HG03159 (cell line): ENCODE results near the gene BSX.

Source experiments
- ATAC-seq: cut with Tn5 transposase; IDR thresholded peaks from one replicate; pipeline ENCODE4 v1.9.1; 2021; ENCODE audit warnings: mild to moderate bottlenecking, moderate library complexity; ENCODE audit not compliant: unreplicated experiment

Gene BSX

DNA sequence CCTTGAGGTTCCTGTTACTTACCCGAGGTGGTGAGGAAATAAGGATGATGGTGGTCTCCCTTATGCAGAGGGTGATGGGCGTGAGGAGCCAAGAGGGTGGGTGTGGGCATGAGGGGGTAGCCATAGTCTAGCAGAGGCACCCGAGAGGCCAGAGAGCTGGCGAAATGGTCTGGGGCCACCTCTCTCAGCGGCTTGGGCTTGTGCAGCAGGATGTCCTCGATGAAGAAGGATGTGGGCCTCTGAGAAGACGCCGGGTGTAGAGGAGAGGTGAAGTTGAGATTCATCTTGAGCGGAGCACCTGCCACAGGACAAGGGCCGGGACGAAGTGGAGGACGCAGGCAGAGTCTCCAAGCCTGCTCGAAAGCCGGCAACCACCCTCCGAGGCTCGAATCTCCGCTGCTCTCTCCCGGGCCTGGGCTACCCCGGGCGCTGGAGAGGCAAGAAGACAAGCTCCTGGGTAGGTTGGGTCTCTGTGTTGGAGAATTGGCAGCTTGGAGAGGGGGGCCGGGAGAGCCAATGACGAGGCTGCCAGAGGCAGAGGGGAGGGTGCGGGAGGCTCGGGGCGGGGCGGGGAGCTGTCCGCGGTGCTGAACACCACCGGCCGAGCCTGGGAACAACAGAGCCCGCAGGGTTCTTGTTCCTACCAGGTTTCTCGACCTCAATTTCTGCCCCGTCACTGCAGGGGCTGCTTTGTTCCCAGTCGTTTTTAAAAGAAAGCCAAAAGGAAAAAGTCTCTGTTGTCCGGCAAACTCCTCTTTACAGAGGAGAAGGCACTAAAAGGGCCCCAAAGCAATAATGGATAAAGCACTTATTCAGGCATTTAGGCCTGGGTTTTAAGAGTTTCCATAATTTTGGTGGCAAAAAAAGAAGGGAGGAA lies at the start of gene BSX:
TSS of gene BSX (minus strand) at position 447 of the 877 bp plus-strand sequence. CDS start at position 284, 163 bp downstream.
- peak; percentile 54 for ATAC-seq

- ATAC-seq, result no peak
Measured at GRCh38 chr11:123030517-123030916, 48.9 kb upstream of the BSX start.

- ATAC-seq, result peak; percentile 83
Measured at GRCh38 chr11:123020968-123021367, 39.3 kb upstream of the BSX start.

- no peak for ATAC-seq
Measured at GRCh38 chr11:123018702-123019101, 37.1 kb upstream of the BSX start.

DNA sequence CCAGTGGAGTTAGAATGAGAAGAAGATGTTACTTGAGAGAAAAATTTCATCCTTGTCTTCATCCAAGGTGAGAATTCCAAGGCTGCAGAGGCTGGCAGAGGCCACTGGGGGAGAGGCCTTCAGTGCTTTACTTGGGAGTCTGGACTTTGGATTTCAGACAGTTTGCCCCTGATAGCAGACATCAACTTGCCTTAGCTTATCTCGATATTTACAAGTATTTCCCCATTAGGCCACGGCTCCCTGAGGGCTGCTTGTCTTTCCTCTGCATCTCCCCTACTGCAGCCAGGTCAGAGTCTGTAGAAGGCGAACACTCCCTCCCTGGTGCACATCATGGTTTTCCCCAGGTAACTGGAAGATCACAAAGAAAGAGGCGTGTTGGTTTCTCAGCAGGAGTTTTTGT lies 29.9 kb upstream of the BSX start:
- no peak for ATAC-seq

- no peak for ATAC-seq
Measured at GRCh38 chr11:123006860-123007542, 25.4 kb upstream of the BSX start.

GRCh38 chr11:123000721-123001120 lies 19.1 kb upstream of the BSX start:
- no peak for ATAC-seq

- no peak for ATAC-seq
Measured at GRCh38 chr11:122998727-122999366, 17.2 kb upstream of the BSX start.

- no peak for ATAC-seq
Measured at GRCh38 chr11:122995526-122995925, 13.9 kb upstream of the BSX start.

DNA sequence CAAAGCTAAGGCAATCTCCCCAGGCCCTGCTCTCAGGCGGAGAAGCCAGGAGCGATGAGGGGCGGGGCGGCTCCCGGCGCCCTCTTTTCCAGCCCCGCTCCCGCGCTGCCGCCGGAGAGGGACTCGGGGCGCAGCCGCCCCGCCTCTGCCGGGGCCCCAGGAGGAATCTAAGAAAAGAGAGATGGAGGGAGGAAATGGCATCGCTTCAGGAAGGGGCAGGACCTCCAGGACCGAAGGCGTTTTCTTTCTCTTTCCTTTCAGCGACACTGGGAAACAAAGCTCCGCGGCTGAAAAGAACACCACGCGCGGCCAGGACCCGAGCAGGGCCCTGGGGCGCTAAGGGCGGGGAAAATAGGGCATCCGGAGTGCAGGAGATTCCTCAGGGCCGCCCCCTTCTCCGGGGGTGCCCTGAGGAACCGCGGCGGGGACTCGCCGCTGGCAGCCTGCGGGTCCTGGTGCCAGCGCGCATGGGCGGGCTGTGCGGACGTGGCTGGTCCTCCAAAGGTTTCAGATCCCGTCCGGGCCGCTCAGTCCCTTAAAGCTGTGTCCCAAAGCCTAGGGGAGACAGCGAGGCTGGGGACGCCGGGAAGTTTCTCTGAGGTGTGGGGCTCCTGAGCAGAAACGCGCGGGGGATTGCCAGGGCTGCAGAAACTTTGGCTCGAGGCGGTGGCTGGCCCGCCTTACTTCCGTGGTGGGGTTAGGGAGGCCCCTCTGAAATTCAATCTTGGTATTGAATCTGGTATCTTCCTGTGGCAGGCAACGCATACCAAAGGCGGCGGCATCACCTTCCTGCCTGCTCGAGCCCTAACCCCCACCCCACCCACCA lies 2.8 kb upstream of the BSX start:
- no peak for ATAC-seq

DNA sequence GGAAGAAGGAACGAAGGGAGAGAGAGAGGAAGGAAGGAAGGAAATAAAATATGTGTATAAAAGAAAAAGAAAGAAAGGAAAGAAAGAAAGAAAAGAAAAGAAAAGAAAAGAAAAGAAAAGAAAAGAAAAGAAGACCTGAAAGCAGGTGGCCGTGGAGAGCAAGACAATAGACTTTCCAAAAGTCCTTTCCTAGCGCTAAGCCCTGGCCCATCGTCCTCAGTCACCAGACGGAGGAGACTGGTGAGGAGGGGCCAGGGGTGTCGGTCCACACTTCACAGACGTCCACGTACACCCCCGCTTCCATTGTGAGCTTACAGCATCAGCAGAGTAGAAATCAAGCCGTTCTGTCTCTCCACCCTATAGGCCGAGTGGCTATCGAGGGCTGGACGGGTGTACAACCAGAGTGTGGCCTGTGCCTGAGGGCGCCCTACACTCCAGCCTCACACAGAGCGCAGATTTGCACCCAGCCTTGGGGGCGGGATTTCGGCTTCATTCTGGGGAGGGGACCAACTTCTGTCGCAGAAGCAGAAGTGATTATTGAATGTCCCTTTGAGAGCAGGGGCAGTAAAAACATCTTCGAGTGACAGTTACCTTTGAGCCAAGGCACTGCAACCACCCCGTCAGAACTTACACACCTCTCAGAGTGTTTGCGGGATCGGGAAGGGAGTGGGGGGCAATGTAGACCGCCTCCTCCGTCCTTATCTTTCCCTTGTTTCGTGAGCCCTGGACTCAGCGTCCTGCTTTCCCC lies 2.0 kb upstream of the BSX start:
- no peak for ATAC-seq

DNA sequence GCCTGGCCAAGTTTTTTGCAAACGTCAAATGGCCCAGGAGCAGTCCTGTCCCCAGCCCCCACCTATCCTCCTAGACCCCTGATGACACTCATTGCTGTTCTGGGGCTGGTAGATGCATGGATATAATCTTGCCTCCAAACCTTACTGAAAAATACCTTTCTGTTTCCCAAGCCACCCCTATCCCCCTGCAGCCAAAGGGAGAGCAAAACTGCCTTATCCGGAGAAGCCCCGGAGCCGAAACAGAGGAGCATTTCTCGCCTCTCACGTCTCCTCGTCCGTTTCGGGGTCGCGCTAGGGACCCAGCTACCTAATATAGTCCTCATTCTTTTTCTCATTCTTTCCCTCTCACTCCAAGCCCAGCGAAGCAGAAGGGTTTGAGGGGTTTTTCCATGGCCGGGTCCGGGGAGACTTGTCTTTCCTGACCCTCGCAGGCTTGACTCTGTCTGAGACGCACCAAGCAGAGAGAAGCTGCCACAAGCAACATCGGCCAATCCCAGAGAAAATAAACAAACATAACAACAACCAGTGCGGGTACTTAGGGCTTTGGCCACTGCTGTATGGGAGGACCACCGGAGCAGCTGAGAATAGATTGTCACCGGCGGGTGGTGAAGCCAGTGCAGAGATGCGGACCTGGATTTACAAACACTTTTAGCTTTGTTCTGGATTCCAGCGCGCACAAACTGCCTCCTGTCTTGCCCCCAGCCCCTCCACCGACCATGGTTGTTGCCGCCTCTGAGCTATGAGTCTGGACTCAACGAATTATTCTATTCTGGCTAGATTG lies 1.6 kb downstream of the BSX start:
- no peak for ATAC-seq

DNA sequence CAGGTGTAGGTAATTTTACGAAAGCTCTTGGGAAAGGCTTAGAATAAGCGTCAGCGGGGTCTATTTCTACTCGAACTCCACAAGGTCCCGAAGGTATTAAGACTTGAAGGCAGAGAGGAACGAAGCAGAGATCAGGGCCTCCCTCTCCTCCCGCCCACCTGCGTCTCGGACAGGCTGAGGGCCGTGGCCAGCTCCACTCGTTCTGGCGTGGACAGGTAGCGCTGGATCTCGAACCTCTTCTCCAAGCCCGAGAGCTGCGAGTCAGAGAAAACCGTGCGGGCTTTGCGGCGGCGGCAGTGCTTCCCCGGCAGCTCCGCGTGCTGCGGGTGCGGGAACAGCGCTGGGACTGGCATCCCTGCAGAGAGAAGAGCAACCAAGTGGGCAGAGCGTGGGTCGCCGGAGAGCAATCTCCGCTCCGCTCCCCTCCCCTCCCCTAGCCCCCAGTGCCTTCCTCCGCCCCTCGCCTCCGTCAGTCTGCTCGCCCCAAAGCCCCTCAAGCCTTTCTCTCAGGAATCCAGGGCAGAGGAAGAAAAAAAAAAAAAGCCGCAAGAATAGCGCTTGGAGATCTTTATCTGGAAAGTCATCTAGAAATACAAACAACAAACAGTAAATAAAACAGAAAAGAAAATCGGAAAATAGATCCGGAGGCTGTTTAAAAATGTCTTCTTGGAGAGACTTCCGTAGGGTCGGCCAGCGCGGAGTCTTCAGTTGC lies 2.4 kb downstream of the BSX start:
- no peak for ATAC-seq

- ATAC-seq, result no peak
Measured at GRCh38 chr11:122978299-122978620, 3.4 kb downstream of the BSX start.

DNA sequence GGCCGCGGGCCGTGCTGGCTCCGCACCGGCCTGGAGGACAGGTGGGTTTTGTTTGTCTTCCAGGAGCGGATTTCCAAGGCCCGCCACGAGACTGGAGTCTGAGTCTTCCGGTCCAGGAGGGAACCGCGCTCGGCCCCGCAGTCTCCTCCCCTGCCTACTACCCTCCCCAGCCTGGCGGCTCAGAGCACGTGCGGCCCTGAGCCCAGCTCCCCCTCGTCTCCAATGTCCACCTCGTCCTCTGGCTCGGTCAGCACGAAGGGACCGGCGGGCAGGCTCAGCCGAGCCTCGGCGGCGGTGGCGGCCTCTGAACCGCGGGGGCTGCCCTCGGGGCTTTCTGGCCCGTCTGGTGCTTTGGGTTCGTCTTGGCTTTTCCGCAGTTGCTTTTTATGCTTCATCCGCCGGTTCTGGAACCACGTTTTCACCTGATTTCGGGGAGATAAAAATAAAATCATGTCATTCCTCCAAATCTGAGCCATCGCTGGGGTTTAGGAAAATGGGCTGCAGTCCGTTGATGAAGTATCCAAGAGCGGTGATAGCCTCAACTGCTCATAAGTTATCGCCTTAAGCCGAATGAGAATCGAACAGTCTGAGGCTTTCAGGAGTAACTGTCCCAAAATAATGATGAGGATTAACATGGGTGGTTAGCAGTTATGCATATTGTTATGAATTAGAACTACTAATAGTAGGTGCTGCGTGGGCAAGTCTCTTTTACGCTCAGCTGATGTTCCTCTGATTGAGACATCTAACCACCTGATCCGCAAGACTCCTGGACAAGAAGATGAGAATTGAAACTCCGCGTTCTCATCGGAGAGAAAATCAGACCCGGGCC lies 4.0 kb downstream of the BSX start:
- ATAC-seq, result no peak

DNA sequence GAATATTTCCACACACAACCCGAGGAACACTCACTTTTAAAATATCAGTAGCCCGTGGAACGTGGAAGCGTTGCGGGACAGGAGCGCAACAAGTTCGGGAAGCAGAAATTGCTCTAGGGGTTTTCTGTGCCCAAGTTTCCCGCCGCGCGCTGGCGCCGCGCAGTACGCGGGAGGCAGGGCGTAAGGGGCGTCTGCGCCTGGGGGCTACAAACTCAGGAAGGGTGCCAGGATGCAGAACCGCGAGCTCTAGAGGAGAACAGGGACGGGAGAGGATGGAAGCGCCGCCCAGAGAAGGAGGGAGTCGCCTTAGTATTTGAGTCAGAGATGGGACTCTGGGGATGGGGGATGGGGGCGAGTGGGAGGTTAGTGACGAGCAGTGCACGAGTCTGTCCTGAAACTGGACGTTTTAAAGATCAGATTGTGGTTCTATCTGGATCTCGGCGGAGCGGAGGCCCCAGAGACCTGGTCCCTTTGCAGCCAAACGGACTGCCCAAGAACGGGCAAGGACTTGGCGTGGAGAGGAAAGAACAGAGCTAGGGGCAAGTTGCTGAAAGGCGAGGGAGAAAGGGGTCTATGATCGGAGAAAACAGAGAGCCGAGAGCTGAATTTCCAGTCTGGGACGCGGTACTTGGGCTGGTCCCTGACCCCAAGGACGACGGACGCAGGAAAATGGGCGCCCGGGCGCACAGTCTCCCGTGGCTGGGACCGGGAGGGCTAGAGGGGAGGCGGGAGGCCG lies 4.7 kb downstream of the BSX start:
- no peak for ATAC-seq

DNA sequence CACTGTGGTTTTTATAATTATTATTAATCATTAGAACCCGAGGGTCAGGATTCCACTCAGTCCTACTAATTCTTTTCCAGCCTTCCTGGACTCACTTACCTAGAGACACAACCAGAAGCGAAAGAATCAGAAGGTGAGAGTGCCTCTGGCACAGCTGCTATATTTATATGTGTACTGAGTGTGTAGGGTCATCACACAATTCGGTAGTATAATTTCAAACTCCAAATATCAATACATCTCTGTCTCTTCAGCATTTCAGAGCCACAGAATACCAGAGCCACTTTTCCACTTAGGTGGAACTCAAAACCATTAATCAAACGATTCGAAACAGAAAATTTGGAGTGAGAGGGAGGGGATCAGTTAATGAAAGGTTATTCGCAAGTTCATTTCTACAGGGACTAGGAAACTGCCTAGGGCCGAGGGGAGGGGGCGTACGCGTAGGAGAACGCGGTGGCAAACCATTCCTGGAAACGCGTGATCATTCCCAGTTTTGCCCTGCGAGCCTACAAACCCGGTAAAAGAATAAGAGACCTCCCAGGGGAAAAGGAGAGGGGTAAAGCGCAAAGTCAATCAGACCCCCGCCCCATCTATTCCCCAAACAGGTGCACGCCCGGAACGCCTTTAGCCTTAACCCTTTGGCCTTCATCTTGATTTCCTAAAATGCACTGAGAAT lies 5.4 kb downstream of the BSX start:
- ATAC-seq, result no peak
